HG03354 (cell line): ENCODE results near the gene UHRF2.
"Not testable (repeated sequence)": the region's sequence is repeated elsewhere in the genome, so short reads cannot be mapped to it uniquely, and the experiment has no call there.

ENCODE experiments used
- ATAC-seq: cut with Tn5 transposase; IDR thresholded peaks from one replicate; pipeline ENCODE4 v1.9.1; 2021; ENCODE audit warnings: mild to moderate bottlenecking; ENCODE audit not compliant: unreplicated experiment, poor library complexity, severe bottlenecking

UHRF2 gene

GRCh38 chr9:6412487-6413364 lies at the start of gene UHRF2:
Gene UHRF2 (plus strand): TSS chr9:6413199. CDS start chr9:6413491, 292 bp downstream.
- ATAC-seq: peak; percentile 79

DNA sequence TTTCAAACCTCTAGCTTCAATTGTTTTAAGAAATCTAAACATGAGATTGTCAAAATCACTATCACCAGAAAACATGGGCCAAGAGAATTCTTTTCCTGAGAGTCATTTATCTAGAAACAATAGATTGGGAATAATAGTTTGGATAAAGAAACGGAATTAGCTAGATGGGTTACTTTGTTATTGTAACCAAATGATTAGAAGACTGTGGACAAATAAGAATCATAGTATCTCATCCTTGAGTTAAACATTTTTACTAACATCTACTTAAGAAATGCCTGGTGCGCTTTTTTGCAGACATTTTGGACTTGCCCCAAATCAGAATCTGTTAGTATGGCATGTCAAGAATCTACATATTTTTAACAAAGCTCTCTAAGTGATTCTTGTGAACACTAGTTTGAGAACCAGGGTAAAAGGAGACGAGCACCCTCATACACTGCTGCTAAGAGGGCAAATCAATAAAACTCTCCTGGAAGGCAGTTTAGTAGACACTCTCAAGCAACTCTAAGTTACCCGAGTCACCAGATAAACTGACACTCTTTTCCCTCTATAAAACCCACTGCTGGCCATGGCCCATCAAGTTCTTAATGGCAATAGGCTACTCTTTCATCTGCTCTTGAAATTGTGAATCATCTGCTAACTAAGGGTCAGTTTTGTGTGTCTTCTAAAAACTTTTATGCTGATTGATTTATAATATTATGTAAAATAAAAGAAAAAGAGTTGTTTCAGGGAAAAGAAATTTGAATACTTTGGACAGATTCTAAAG lies 45.7 kb upstream of the UHRF2 start:
- no peak for ATAC-seq

DNA sequence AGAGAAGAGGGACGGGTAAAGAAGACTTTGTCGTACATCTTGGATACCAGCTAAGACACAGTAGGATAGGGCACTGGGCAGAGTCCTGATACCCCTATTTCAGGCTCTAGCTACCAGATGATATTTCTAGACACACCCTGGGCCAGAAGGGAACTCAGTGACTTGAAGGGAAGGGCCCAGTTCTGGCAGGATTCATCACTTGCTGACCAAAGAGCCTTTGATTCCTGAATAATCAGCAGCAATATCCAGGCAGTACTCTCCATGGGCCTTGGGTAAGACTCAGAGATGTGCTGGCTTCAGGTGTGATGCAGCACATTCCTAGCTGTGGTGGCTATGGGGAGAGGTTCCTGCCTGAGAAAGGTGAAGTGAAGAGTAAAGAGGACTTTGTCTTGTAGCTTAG lies 44.2 kb upstream of the UHRF2 start:
- no peak for ATAC-seq

- not testable (repeated sequence) for ATAC-seq
Observed at GRCh38 chr9:6381477-6382012, 31.5 kb upstream of the UHRF2 start.

- ATAC-seq: no peak
Observed at GRCh38 chr9:6382681-6383080, 30.3 kb upstream of the UHRF2 start.

GRCh38 chr9:6383551-6384225 lies 29.3 kb upstream of the UHRF2 start:
- ATAC-seq: no peak

DNA sequence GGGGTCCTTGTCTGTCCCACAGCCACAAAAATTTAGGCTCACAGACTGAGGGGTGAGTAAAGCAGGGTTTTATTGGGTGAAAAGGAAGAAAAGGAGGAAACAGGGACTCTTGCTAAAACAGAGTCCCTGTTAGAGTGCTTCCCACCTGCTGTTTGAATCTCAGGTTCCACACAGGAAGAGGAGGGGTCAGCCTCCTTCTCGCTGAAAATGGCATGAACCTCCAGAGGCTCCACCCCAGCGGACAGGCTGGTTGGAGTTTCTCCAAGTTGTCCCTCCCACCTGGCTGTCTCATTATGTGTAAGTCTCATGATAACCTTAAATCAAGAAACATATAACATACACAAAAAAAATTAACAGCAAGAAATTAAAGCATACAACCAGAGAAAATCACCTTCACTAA lies 28.3 kb upstream of the UHRF2 start:
- ATAC-seq: no peak

DNA sequence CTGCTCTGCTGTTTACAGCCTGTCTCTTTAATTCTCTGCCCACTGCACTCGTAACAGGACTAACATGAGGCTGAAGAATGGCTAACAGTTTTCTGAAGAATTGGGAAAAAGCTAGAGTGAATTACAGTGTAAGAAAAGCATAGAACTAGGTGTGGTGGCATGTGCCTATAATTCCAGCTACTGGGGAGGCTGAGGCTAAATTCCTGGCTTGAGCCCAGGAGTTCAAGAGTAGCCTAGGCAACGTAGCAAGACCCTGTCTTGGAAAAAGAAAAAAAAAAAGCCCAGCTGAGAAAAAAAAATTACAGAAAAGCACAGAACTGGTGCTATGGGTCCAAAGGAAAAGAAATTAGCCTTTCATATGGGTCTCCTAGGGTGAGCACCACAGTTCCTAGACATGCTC lies 13.9 kb upstream of the UHRF2 start:
- no peak for ATAC-seq

DNA sequence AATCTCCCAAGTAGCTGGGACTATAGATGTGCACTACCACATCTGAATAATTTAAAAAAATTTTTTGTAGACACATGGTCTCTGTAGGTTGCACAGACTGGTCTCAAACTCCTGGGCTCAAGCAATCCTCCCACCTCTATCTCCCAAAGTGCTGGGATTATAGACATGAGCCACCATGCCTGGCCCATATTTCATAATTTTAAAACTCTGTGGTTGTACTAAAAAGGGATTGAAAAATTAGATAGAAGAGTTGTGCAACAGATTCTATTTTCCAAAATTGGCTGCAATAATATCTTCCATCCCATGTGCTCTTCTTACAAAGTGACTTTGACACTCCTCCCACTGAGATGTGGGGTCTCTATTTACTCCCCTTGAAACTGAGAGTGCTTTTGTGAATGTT lies 7.6 kb upstream of the UHRF2 start:
- ATAC-seq: no peak

DNA sequence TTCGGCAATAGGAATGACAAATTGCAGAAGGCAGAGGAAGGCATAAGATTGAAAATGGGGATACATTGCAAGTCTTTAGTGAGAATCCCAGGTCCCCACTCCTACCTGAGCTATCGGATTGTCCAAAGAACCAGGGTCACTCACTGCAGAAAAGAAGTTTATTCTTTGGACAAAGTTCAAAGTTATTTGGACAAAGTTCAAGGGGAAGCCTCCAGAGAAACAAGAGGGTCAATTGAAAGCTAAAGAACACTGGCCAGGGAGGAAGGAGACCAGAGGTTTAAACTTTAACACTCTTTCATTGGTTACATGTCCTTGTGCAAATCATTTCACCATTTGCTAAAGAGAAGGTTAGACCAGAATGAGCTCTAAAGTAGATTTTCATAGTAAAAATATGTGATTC lies 5.2 kb upstream of the UHRF2 start:
- no peak for ATAC-seq

DNA sequence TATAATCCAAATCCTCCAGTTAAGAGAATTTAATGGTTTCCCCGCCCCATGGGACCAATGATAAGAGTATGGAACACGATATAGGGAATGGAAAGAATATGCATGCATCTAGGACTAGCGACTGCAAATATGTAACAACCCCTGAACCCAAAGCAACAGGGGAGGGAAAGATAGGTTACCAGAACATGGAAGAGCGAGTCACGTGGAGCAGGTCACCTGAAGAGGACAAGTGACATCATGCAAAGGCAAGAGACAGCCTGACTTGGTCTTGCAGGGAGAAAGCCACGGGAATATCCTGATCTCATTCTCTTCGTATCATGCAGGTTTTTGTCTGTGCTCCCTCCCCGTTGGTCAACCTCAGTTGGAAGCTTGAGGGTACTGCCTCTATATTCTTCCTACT lies 4.7 kb upstream of the UHRF2 start:
- no peak for ATAC-seq

GRCh38 chr9:6409811-6410210 lies 3.2 kb upstream of the UHRF2 start:
- ATAC-seq: no peak

GRCh38 chr9:6410633-6411032 lies 2.4 kb upstream of the UHRF2 start:
- no peak for ATAC-seq

DNA sequence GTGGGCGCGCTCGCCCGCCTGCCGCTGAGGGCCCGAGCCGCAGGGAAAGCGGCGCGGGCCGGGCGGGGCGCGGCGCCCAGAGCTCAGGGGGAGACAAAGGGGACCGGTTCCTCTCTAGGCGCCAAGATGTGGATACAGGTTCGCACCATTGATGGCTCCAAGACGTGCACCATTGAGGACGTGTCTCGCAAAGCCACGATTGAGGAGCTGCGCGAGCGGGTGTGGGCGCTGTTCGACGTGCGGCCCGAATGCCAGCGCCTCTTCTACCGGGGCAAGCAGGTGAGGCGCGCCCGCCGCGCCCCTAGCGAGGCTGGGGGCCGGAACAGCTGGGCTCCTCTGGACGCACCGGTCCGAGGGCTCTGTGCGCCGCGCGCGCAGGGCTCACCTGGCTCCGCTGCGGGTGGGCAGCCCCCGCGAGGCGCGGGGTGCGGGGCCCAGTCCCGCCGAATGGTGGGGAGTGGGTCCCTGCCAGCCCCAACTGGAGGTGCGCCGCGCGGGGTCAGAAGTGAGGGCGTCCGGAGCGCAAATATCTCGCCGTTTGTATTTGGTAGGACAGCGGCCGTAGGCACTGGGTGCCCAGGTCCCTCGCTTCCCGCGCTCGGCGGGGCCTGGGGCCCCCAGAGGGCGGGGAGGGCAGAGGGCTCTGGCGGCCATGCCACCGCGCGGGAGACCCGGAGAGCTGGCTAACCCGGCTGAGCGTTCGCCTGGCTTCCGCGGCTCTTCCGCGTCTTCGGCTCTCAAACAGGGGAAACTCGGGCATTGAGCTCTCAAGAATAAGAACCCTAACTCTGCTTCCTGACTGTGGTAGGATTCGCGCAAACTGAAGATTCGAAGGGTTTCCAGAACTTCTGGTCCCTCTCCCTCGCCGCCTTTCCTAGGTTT lies 607 bp downstream of the UHRF2 start:
- peak; percentile 17 for ATAC-seq

- ATAC-seq: no peak
Observed at GRCh38 chr9:6414247-6414641, 1.2 kb downstream of the UHRF2 start.

GRCh38 chr9:6415266-6415665 lies 2.3 kb downstream of the UHRF2 start:
- ATAC-seq: no peak

DNA sequence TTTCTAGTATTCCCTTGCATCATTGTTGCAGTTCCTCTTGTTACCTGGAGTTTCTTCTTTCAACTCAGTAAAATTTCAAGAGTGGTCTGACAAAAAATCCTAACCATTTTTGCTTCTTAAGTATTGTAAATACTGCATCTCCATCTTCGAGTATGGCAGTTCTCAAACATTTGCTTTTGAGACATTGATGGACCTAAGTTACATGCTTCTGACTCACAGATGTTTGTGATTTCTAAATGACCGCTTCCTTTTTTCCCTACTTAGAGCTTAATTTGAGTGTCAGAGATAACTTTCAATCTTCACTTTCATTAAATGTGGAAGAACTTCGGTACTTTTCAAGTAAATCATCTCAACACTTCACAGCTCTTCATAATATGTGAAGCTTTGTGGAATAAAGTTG lies 4.2 kb downstream of the UHRF2 start:
- no peak for ATAC-seq

DNA sequence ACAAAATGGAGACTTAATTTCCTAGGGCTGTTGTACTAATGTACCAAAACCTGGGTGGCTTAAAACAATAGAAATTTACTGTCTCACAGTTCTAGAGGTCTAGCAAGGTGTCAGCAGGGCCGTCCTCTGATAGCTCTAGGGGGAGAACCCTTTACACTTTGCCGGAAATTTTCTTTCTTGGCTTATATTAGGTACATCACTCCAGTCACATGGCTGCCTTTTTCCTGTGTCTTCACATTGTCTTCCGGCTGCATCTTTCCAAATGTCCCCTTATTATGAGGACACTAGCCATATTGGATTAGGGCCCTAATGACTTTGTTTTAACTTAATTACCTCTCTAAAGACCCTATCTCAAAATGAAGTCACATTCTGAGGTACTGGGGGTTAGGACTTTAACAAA lies 5.8 kb downstream of the UHRF2 start:
- ATAC-seq: no peak

GRCh38 chr9:6424940-6425339 lies 11.9 kb downstream of the UHRF2 start:
- ATAC-seq: no peak
